Measurements from ENCODE around the gene CHD1.

- TF ChIP-seq CTCF (conservative IDR thresholded peaks at IDR 0.05; ENCODE audit: low read depth, low read length) (no peak), RAD21 (IDR thresholded peaks at IDR 0.05; ENCODE audit: low read length) (no peak), USF2 (IDR thresholded peaks at IDR 0.05; ENCODE audit: low read depth, low read length) (no peak), POLR2A (IDR thresholded peaks at IDR 0.05; ENCODE audit: low read depth, low read length) (no peak), CEBPB (IDR thresholded peaks at IDR 0.05; ENCODE audit: low read depth, low read length) (no peak), BHLHE40 (IDR thresholded peaks at IDR 0.05; ENCODE audit: low read depth, low read length) (no peak), ELK1 (IDR thresholded peaks at IDR 0.05; ENCODE audit: borderline replicate concordance, low read depth, low read length) (no peak), RFX5 (IDR thresholded peaks at IDR 0.05; ENCODE audit: low read depth, low read length) (no peak), MAFK (IDR thresholded peaks at IDR 0.05; ENCODE audit: low read depth, low read length) (no peak), SMC3 (IDR thresholded peaks at IDR 0.05; ENCODE audit: low read depth, low read length) (no peak), CHD1 (IDR thresholded peaks at IDR 0.05; ENCODE audit: low read depth, low read length) (no peak), MXI1 (IDR thresholded peaks at IDR 0.05; ENCODE audit: borderline replicate concordance, low read depth, low read length) (no peak)
These were observed 82.9 kb downstream of the CHD1 start for GRCh38 chr5:98845878-98846277.

Data from IMR-90 (cell line).